Activated gamma-delta T cell treated with Interleukin-2 at 50 U/mL for 16 hours (primary cell): ENCODE results near the gene SEMA3C.

Experiments
- DNase-seq: peaks from one replicate; pipeline ENCODE4 v3.0.0-alpha.2; 2020

The SEMA3C gene

GRCh38 chr7:80924090-80924489 is 5.2 kb upstream of the SEMA3C start:
- no peak for DNase-seq

GRCh38 chr7:80923211-80923612 is 4.4 kb upstream of the SEMA3C start:
- no peak for DNase-seq

- DNase-seq: no peak
Observed at GRCh38 chr7:80922253-80923049, 3.6 kb upstream of the SEMA3C start.

- no peak for DNase-seq
Observed at GRCh38 chr7:80921130-80921529, 2.3 kb upstream of the SEMA3C start.

- DNase-seq: no peak
Observed at GRCh38 chr7:80918399-80918798, 452 bp downstream of the SEMA3C start.

- DNase-seq: no peak
Observed at GRCh38 chr7:80916770-80917741, 1.8 kb downstream of the SEMA3C start.

GRCh38 chr7:80910228-80910627 is 8.6 kb downstream of the SEMA3C start:
- no peak for DNase-seq

GRCh38 chr7:80908360-80908797 is 10.5 kb downstream of the SEMA3C start:
- DNase-seq: no peak

- DNase-seq: no peak
Observed at GRCh38 chr7:80907612-80908011, 11.2 kb downstream of the SEMA3C start.

GRCh38 chr7:80907141-80907601 is 11.7 kb downstream of the SEMA3C start:
- DNase-seq: no peak

GRCh38 chr7:80905334-80905733 is 13.5 kb downstream of the SEMA3C start:
- DNase-seq: no peak

GRCh38 chr7:80902716-80903308 is 16.0 kb downstream of the SEMA3C start:
- no peak for DNase-seq

- no peak for DNase-seq
Observed at GRCh38 chr7:80902019-80902418, 16.8 kb downstream of the SEMA3C start.

- DNase-seq: no peak
Observed at GRCh38 chr7:80900583-80901576, 18.0 kb downstream of the SEMA3C start.

- no peak for DNase-seq
Observed at GRCh38 chr7:80896906-80897598, 21.8 kb downstream of the SEMA3C start.

- DNase-seq: no peak
Observed at GRCh38 chr7:80895056-80895455, 23.8 kb downstream of the SEMA3C start.

GRCh38 chr7:80891259-80891544 is 27.6 kb downstream of the SEMA3C start:
- DNase-seq: no peak

- DNase-seq: no peak
Observed at GRCh38 chr7:80890426-80891258, 28.2 kb downstream of the SEMA3C start.

- DNase-seq: no peak
Observed at GRCh38 chr7:80889525-80889924, 29.3 kb downstream of the SEMA3C start.

GRCh38 chr7:80885757-80886156 is 33.1 kb downstream of the SEMA3C start:
- DNase-seq: no peak
